Measurements from ENCODE around the gene ANKFN1. TPM values are rescaled to one million over a fixed set of nuclear protein-coding genes. Genes with fewer than 3 reads are reported as not detected.

Gene ANKFN1
- total RNA-seq, 2 experiments from 2014 or later: not detected

DNA sequence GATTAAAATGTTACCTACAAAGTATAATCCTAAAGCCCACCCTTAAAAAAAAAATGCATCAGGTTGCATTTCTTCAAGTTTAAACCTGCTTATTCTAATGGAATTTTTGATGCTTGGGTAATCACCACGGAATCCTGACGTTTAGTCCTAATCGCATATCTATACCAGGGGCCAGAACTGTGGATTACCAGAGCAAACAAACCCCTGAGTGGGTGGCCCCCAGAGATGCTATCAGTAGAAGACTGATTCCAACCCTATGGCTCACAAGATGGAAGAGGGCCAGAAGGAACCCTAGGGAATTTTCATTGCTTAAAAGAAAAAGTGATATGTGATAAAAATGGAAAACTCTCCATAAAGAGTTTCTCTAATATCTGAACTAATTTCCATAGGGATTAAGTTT, 288.0 kb downstream of the ANKFN1 start:
- CTCF ChIA-PET: no interaction called here
- ATAC-seq (no peak), DNase-seq (no peak)
- H3K4me3 Mint-ChIP-seq: no peak overlapping the region
- H3K27ac Mint-ChIP-seq: no peak overlapping the region
- no peaks in the 10 kb centered on the region for H3K36me3 Mint-ChIP-seq
- no peaks in the 10 kb centered on the region for H3K9me3 Mint-ChIP-seq (ENCODE audit: low read depth)
- peaks cover 12% of the 10 kb centered on the region for H3K27me3 Mint-ChIP-seq
- no peaks in the 10 kb centered on the region for H3K4me1 Mint-ChIP-seq

DNA sequence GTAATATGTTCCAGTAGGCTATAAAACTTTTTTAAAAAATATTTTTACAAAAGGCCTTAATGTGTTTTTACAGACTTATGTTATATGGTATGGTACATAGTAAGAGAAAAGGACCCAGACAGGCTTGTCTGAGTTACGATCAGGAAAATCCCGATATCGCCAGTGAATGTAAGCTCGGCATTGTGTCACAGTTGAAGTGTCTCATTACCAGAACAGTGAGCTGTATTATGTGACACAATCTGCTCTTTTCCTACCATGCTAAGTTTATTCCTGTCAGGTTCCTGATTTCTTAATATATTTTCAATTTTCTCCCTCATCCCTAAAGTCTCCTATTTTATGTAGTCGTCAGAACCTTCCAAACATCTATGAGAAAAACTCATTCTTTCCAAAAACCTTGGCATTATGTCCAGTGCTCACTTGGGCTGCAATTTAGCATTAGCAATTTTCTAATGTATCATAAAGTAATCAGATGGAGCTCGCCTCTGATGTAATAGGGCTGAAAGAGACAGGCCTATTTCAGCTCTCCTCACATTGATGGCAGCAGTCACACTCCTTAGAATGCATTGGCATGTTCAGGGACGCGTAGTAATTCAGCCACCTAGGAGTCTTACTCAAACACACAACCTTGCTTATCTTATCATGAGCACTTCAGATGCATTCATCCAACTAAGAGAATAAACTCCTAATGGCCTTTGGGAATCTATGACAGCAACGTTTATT, 292.6 kb downstream of the ANKFN1 start:
- Mint-ChIP-seq H3K4me3 (no peak overlapping the region), H3K4me1 (no peaks in the 10 kb centered on the region), H3K27me3 (peaks cover 8% of the 10 kb centered on the region), H3K36me3 (no peaks in the 10 kb centered on the region), H3K27ac (no peak overlapping the region), H3K9me3 (ENCODE audit: low read depth) (no peaks in the 10 kb centered on the region)
- ATAC-seq: no peak
- CTCF ChIA-PET: no interaction called here
- no peak for DNase-seq

DNA sequence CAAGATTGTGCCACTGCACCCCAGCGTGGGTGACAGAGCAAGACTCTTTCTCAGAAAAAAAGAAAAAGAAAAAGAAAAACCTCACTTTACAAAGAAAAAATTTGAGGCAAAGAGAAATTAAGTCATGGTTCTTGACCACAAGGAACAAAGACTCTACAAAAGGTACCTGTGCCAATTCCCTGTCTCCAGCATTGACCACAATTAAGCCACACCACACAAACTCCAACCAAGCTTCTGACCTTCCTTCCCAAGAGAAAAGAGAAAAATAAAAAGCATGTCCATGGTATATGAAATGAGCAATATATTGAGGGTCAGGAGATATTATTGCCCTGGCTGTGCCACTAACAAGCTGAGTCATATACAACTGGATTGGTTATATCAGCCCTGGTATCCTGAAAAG, 293.9 kb downstream of the ANKFN1 start:
- DNase-seq (no peak), ATAC-seq (no peak)
- no peaks in the 10 kb centered on the region for H3K9me3 Mint-ChIP-seq (ENCODE audit: low read depth)
- H3K4me3 Mint-ChIP-seq: no peak overlapping the region
- no peaks in the 10 kb centered on the region for H3K36me3 Mint-ChIP-seq
- CTCF ChIA-PET: no interaction called here
- no peaks in the 10 kb centered on the region for H3K4me1 Mint-ChIP-seq
- H3K27ac Mint-ChIP-seq: no peak overlapping the region
- H3K27me3 Mint-ChIP-seq: peaks cover 13% of the 10 kb centered on the region

DNA sequence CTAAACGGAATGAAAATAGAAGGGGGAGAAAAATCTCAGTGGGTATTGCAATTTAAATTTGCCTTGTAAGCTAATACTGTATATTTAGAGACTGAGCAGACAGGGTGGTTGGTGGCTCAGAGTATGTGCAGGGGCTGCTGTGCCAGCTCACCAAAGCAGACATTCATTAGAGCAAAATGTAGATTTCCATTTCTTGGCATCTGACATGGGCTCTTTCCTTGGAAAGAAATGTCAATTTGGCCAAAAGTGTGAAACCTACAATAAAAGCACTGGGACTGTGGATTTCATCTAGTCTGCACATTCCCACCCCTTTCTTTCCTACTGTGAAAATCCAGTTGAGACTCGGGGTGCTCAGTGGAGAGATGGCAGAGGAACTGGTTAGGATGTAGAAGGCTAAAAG, 295.1 kb downstream of the ANKFN1 start:
- no peak for ATAC-seq
- no peak overlapping the region for H3K4me3 Mint-ChIP-seq
- no peak overlapping the region for H3K27ac Mint-ChIP-seq
- no peaks in the 10 kb centered on the region for H3K4me1 Mint-ChIP-seq
- CTCF ChIA-PET: no interaction called here
- H3K36me3 Mint-ChIP-seq: no peaks in the 10 kb centered on the region
- no peaks in the 10 kb centered on the region for H3K9me3 Mint-ChIP-seq (ENCODE audit: low read depth)
- H3K27me3 Mint-ChIP-seq: peaks cover 13% of the 10 kb centered on the region
- DNase-seq: no peak

DNA sequence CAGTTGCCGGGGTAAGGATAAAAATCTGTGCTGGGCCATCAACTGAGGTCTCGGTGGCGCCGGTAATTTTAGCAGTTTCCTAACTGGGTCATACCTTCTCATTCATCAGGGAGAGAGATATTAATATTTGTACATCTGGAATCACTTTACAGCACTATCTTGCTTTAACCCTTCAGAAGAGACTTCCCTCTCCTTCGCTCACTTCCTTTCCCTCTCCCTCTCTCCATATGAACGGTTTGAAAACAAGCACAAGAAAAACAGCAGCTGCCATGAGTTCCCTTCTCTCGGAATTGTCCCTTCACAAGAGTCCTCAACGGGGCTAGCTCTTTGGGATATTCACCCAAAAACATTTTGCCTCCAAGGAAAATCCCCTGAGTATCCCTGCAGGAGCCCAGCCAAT, 295.9 kb downstream of the ANKFN1 start:
- Mint-ChIP-seq H3K27ac (no peak overlapping the region), H3K27me3 (peaks cover 15% of the 10 kb centered on the region), H3K4me3 (no peak overlapping the region), H3K4me1 (no peaks in the 10 kb centered on the region), H3K9me3 (ENCODE audit: low read depth) (no peaks in the 10 kb centered on the region), H3K36me3 (no peaks in the 10 kb centered on the region)
- no peak for DNase-seq
- CTCF ChIA-PET: no interaction called here
- no peak for ATAC-seq

DNA sequence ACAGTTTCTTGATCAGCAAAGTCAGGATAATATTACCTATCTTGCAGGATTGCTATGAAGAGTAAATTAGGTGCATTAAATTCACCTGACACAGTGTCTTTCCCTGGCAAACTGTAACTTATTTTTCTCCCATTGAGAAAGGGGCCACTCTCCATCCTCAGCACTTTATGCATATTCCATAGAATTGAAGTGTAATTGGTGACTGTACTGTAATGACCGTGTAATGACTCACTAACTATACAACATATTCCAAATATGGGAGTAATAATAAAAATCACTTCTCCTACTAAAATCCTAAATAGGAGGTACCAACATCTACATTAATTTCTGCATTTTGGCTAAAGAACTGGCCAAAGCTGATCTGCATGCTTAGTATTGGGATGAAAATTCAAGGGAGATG, 298.4 kb downstream of the ANKFN1 start:
- no peaks in the 10 kb centered on the region for H3K9me3 Mint-ChIP-seq (ENCODE audit: low read depth)
- no peaks in the 10 kb centered on the region for H3K36me3 Mint-ChIP-seq
- H3K4me1 Mint-ChIP-seq: no peaks in the 10 kb centered on the region
- H3K27me3 Mint-ChIP-seq: peaks cover 22% of the 10 kb centered on the region
- no peak overlapping the region for H3K27ac Mint-ChIP-seq
- DNase-seq (no peak), ATAC-seq (no peak)
- CTCF ChIA-PET: no interaction called here
- H3K4me3 Mint-ChIP-seq: no peak overlapping the region

DNA sequence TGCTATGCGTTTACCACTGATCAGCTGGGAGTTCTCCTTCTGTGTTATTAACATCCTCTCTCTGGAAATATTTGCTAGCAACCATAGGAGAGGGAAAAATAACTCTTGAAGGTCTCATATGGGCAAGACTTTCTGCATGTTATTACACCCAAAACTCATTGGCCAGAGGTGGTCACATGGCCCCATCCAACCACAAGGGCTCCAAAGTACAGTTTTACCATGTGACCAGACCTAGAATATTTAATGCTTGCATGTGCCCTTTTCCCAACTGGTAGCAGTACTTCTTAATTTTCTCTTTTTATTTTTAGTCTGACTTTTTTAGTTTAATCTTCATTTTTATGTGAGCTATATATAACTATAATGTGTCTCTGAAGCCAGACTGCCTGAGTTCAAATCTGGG, 299.2 kb downstream of the ANKFN1 start:
- no peak overlapping the region for H3K27ac Mint-ChIP-seq
- no peaks in the 10 kb centered on the region for H3K9me3 Mint-ChIP-seq (ENCODE audit: low read depth)
- no peak for ATAC-seq

DNA sequence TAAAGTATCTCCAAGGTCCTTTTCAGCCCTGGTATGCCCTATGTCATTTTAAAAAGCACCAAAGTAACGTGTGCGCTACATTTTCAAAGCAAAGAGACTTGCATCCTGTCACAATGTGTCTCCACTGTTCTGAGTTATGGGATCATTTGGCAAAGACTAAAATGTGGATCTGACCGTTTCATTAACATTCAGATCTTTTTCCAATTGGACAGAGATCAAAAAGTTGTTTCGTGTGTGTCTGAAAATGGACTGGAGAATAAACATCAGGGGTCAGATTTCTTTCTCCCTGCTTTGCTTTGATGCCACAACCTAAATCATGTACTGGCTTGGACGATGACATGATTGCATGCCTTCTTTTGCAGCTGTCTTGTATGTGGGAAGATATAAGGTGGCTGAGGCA, 304.2 kb downstream of the ANKFN1 start:
- DNase-seq: no peak
- no peaks in the 10 kb centered on the region for H3K4me1 Mint-ChIP-seq
- CTCF ChIA-PET: no interaction called here
- H3K4me3 Mint-ChIP-seq: no peak overlapping the region
- H3K27me3 Mint-ChIP-seq: peaks cover 10% of the 10 kb centered on the region
- no peak overlapping the region for H3K27ac Mint-ChIP-seq
- H3K9me3 Mint-ChIP-seq (ENCODE audit: low read depth): no peaks in the 10 kb centered on the region
- H3K36me3 Mint-ChIP-seq: no peaks in the 10 kb centered on the region
- no peak for ATAC-seq

More for the DNA sequence above, 299.2 kb downstream of the ANKFN1 start:
- no peak for DNase-seq
- CTCF ChIA-PET: no interaction called here
- no peak overlapping the region for H3K4me3 Mint-ChIP-seq
- no peaks in the 10 kb centered on the region for H3K4me1 Mint-ChIP-seq
- H3K36me3 Mint-ChIP-seq: no peaks in the 10 kb centered on the region
- peaks cover 22% of the 10 kb centered on the region for H3K27me3 Mint-ChIP-seq

DNA sequence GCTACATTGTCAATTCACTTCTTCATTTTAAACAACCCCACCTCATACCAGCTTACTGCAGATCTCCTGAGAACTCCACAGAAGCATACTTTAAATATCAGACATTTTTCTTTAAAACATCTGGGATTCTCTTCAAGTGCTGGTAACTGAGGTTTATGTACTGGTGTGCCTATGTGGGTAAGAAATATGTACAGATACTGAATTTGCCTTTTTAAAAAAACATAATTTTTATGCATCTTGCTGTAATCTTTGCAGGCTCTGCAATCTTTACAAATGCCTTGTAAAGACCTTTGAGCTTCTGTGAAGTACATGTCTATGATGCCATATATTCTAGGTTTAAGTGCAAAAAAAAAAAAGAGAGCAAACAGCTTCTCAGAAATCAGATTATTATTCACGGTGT, 312.6 kb downstream of the ANKFN1 start:
- no peaks in the 10 kb centered on the region for H3K36me3 Mint-ChIP-seq
- H3K27me3 Mint-ChIP-seq: peaks cover 2% of the 10 kb centered on the region
- DNase-seq (no peak), ATAC-seq (no peak)
- H3K27ac Mint-ChIP-seq: no peak overlapping the region
- no peaks in the 10 kb centered on the region for H3K4me1 Mint-ChIP-seq
- no peak overlapping the region for H3K4me3 Mint-ChIP-seq
- H3K9me3 Mint-ChIP-seq (ENCODE audit: low read depth): no peaks in the 10 kb centered on the region
- CTCF ChIA-PET: no interaction called here

DNA sequence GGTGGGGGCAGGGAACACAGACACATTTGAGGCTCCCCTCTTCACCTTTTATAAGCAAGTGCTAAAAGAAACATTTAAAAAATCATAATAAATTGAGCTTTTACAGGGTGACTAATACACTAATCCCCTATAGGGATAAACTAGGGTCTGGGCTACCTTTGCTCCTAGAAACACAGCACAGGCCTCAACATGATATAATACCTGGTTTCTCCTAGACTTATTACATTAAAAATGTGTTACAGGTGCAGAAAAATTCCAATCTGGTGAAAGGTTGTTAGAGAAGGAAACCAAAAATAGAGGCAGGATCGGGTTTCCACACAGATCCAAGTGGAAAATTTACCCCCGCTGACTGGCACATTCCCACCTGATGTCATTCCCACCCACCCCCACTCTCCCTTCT, 315.6 kb downstream of the ANKFN1 start:
- H3K36me3 Mint-ChIP-seq: no peaks in the 10 kb centered on the region
- H3K9me3 Mint-ChIP-seq (ENCODE audit: low read depth): no peaks in the 10 kb centered on the region
- no peak for DNase-seq
- no peak overlapping the region for H3K27ac Mint-ChIP-seq
- CTCF ChIA-PET: interaction anchor here (0.7 kb wide), 1 partner anchor 11 kb away, joined by 3 read pairs; no protein-coding TSS in a partner anchor
- ATAC-seq: no peak
- peaks cover 3% of the 10 kb centered on the region for H3K27me3 Mint-ChIP-seq
- no peak overlapping the region for H3K4me3 Mint-ChIP-seq
- no peaks in the 10 kb centered on the region for H3K4me1 Mint-ChIP-seq

DNA sequence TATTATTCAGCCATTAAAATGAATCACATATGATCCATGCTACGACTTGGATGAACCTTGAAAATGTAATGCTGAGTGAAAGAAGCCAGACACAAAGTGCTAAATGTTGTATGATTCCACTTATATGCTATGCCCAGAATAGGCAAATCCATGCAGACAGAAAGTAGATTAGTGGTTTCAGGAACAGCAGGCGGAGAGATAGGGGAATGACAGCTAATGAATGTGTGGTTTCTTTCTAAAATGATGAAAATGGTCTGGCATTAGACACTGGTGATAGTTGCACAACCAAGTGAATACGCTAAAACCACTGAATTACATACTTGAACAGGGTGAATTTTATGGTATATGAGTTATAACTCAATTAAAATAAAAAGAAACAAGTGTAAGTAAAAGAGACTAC, 318.4 kb downstream of the ANKFN1 start:
- H3K27ac Mint-ChIP-seq: no peak overlapping the region
- no peak overlapping the region for H3K4me3 Mint-ChIP-seq
- peaks cover 2% of the 10 kb centered on the region for H3K27me3 Mint-ChIP-seq
- H3K9me3 Mint-ChIP-seq (ENCODE audit: low read depth): no peaks in the 10 kb centered on the region
- H3K4me1 Mint-ChIP-seq: no peaks in the 10 kb centered on the region
- ATAC-seq (no peak), DNase-seq (no peak)
- no peaks in the 10 kb centered on the region for H3K36me3 Mint-ChIP-seq
- CTCF ChIA-PET: no interaction called here

DNA sequence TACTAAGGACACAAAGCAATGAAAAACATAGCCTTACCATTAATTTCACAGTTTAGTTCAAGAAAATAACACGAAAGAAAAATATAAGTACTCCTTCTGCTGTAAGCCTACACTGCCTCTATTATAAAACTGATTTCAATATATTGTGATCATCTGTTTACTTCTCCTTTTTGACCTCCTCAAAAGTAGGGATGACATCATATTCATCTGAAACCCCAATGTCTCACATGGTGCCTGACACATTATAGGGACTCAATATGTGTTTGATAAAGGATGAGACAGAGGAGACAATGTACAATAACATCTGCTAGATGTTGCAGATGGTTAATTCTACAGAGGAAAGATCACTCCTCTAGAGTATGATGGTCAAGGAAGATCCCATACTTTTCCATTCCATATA, 321.8 kb downstream of the ANKFN1 start:
- ATAC-seq: no peak
- H3K4me1 Mint-ChIP-seq: no peaks in the 10 kb centered on the region

DNA sequence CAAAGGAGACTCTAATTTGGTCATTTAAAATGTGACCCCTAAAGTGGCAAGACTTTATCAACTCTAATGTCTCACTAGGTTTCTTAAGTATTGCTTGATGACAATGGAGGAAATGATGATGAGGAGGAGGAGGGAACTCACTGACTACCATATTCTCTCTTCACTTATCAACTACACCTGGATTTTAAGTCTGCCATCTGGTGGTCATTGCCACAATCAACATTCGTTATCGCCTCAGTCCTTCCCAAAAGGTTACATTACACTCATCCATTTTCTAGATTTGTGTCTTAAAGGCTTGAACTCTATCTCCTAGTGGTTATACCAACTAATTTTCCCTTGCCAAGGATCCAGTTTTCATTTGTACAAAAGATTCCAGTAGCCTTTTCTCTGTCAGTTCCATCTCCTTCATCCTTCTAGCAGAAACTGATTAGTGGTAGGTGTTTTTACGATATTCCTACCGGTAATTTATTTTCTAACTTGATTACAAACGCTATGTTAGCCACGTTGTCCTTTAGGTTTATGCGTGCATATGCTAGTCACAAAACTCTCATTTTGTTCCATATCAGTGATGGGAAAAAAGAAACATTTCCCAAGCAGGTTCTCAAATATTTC, 325.7 kb downstream of the ANKFN1 start:
- Mint-ChIP-seq H3K4me3 (no peak overlapping the region), H3K9me3 (ENCODE audit: low read depth) (no peaks in the 10 kb centered on the region), H3K27me3 (peaks cover 12% of the 10 kb centered on the region), H3K36me3 (no peaks in the 10 kb centered on the region), H3K27ac (no peak overlapping the region), H3K4me1 (no peaks in the 10 kb centered on the region)
- CTCF ChIA-PET: interaction anchor here (1.2 kb wide), 1 partner anchor 10 kb away, joined by 3 read pairs; no protein-coding TSS in a partner anchor
- DNase-seq (no peak), ATAC-seq (no peak)

More for the DNA sequence above, 321.8 kb downstream of the ANKFN1 start:
- Mint-ChIP-seq H3K36me3 (no peaks in the 10 kb centered on the region), H3K27ac (no peak overlapping the region), H3K9me3 (ENCODE audit: low read depth) (no peaks in the 10 kb centered on the region), H3K4me3 (no peak overlapping the region), H3K27me3 (peaks cover 12% of the 10 kb centered on the region)
- no peak for DNase-seq
- CTCF ChIA-PET: no interaction called here

DNA sequence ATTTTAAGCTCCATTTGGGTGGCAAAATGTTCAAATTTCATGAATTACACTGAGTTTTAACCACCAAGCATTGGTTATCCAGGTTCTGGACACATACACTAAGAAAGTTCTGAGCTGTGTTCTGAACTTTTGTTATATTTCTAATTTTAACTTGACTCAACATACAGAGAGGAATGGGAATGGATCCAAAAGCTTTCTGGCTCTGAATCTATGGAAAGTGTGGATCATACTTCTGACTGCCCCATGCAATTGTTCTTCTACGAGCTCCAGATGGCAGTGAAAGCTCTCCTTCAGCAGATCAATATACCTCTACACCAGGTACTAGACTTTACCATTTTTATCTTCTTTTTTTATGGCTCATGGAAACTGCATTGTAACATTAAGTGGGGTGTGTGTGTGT, 327.2 kb downstream of the ANKFN1 start:
- ATAC-seq (no peak), DNase-seq (no peak)
- Mint-ChIP-seq H3K4me3 (no peak overlapping the region), H3K27ac (no peak overlapping the region), H3K4me1 (no peaks in the 10 kb centered on the region), H3K27me3 (peaks cover 21% of the 10 kb centered on the region), H3K9me3 (ENCODE audit: low read depth) (no peaks in the 10 kb centered on the region), H3K36me3 (no peaks in the 10 kb centered on the region)
- CTCF ChIA-PET: interaction anchor here (1.0 kb wide), 1 partner anchor 954 kb away, joined by 3 read pairs; no protein-coding TSS in a partner anchor
